Mesendoderm (in vitro differentiated cells): ENCODE measurements around the gene NUBP2.

Experiments used
- DNase-seq: peaks from one replicate; pipeline ENCODE4 v3.0.0; 2013
- H2AK5ac ChIP-seq: 2 replicates; pipeline ENCODE4 v1.6.1; 2013; ENCODE audit warnings: low read length, inconsistent platforms
- H2BK120ac ChIP-seq: 2 replicates; pipeline ENCODE4 v1.6.1; 2013; ENCODE audit warnings: low read depth, mild to moderate bottlenecking, low read length, moderate library complexity, mixed read lengths
- H2BK15ac ChIP-seq: replicated peaks from 2 replicates; pipeline ENCODE4 v1.6.1; 2013; ENCODE audit warnings: low read depth, mild to moderate bottlenecking, moderate library complexity
- H2BK5ac ChIP-seq: 2 replicates; pipeline ENCODE4 v1.6.1; 2013; ENCODE audit warnings: low read length, inconsistent platforms
- H3K18ac ChIP-seq: 2 replicates; pipeline ENCODE4 v1.6.1; 2013; ENCODE audit warnings: mild to moderate bottlenecking, low read length, mixed read lengths
- H3K23ac ChIP-seq: one replicate; pipeline ENCODE4 v1.6.1; 2013; ENCODE audit warnings: low read length
- H3K27ac ChIP-seq: 2 replicates; pipeline ENCODE4 v1.5.1; 2013; ENCODE audit warnings: low read depth, mild to moderate bottlenecking, inconsistent platforms, low read length, moderate library complexity
- H3K27me3 ChIP-seq: 2 replicates; pipeline ENCODE4 v1.6.1; 2013; ENCODE audit warnings: low read length, control low read depth, mild to moderate bottlenecking, inconsistent platforms; ENCODE audit not compliant: insufficient read depth, poor library complexity
- H3K36me3 ChIP-seq: 2 replicates; pipeline ENCODE4 v1.6.1; 2013; ENCODE audit warnings: low read length, inconsistent platforms; ENCODE audit not compliant: control insufficient read depth, insufficient read depth
- H3K4ac ChIP-seq: one replicate; pipeline ENCODE4 v1.6.1; 2013; ENCODE audit warnings: low read depth, mild to moderate bottlenecking, low read length, moderate library complexity
- H3K4me1 ChIP-seq: 2 replicates; pipeline ENCODE4 v1.6.1; 2013; ENCODE audit warnings: low read depth, low read length, inconsistent platforms; ENCODE audit not compliant: control insufficient read depth
- H3K4me2 ChIP-seq: 2 replicates; pipeline ENCODE4 v1.6.1; 2013; ENCODE audit warnings: low read length
- H3K4me3 ChIP-seq: 2 replicates; pipeline ENCODE4 v1.5.1; 2013; ENCODE audit warnings: mild to moderate bottlenecking, low read length
- H3K56ac ChIP-seq: one replicate; pipeline ENCODE4 v1.6.1; 2013; ENCODE audit warnings: low read length
- H3K79me1 ChIP-seq: 2 replicates; pipeline ENCODE4 v1.6.1; 2013; ENCODE audit warnings: low read length, inconsistent platforms
- H3K79me2 ChIP-seq: 2 replicates; pipeline ENCODE4 v1.6.1; 2013; ENCODE audit warnings: mild to moderate bottlenecking, low read length; ENCODE audit not compliant: control insufficient read depth, insufficient read depth
- H3K9ac ChIP-seq: 2 replicates; pipeline ENCODE4 v1.6.1; 2013; ENCODE audit warnings: low read length, inconsistent platforms
- H4K5ac ChIP-seq: one replicate; pipeline ENCODE4 v1.6.1; 2013; ENCODE audit warnings: low read length
- H4K8ac ChIP-seq: one replicate; pipeline ENCODE4 v1.6.1; 2013; ENCODE audit warnings: low read depth, mild to moderate bottlenecking, control low read depth, low read length, moderate library complexity
- WGBS: extraction: QIAGEN DNeasy Blood & Tissue Kit; methylation state at CpG from one replicate; pipeline ENCODE4 v1.1.7; 2013; ENCODE audit warnings: low lambda C conversion rate, missing lambda C conversion rate; ENCODE audit not compliant: insufficient coverage; ENCODE audit errors: extremely low coverage; 5-methylcytosine and 5-hydroxymethylcytosine counted together

NUBP2 gene

DNA sequence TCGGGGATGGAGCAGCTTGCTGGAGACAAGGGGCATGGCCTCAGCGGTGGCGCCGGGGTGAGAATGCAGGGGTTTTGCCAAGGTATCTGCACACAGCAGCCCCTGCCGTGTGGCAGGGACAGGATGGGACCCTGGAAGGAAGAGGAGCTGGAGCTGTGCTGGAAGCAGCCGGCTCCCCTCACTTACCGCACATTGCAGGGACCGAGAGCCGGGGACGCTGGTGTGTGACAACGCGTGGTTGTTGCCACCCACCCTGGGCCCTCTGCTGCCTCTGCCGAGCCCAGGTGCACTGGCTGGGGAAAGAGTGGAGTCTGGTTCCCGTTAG lies 3.0 kb downstream of the NUBP2 start:
- no peak overlapping the region for H3K9ac ChIP-seq
- no peak overlapping the region for H3K18ac ChIP-seq
- no peak overlapping the region for H3K4me2 ChIP-seq
- H3K27me3 ChIP-seq, result no peaks in the 10 kb centered on the region
- no peak overlapping the region for H2AK5ac ChIP-seq
- H3K4me3 ChIP-seq, result no peak overlapping the region
- no peak overlapping the region for H4K8ac ChIP-seq
- H3K4ac ChIP-seq, result no peak overlapping the region
- no peak overlapping the region for H4K5ac ChIP-seq
- no peak overlapping the region for H3K23ac ChIP-seq
- no peak overlapping the region for H3K56ac ChIP-seq
- no CpG with 5 or more reads among the region's 14 CpGs for WGBS
- peaks cover 13% of the 10 kb centered on the region for H3K79me1 ChIP-seq
- peaks cover 2% of the 10 kb centered on the region for H3K36me3 ChIP-seq
- no peaks in the 10 kb centered on the region for H3K4me1 ChIP-seq
- no peak overlapping the region for H2BK5ac ChIP-seq
- H3K79me2 ChIP-seq, result peaks cover 22% of the 10 kb centered on the region
- H3K27ac ChIP-seq, result no peak overlapping the region
- DNase-seq, result no peak
- H2BK120ac ChIP-seq, result no peak overlapping the region
- no peak overlapping the region for H2BK15ac ChIP-seq

DNA sequence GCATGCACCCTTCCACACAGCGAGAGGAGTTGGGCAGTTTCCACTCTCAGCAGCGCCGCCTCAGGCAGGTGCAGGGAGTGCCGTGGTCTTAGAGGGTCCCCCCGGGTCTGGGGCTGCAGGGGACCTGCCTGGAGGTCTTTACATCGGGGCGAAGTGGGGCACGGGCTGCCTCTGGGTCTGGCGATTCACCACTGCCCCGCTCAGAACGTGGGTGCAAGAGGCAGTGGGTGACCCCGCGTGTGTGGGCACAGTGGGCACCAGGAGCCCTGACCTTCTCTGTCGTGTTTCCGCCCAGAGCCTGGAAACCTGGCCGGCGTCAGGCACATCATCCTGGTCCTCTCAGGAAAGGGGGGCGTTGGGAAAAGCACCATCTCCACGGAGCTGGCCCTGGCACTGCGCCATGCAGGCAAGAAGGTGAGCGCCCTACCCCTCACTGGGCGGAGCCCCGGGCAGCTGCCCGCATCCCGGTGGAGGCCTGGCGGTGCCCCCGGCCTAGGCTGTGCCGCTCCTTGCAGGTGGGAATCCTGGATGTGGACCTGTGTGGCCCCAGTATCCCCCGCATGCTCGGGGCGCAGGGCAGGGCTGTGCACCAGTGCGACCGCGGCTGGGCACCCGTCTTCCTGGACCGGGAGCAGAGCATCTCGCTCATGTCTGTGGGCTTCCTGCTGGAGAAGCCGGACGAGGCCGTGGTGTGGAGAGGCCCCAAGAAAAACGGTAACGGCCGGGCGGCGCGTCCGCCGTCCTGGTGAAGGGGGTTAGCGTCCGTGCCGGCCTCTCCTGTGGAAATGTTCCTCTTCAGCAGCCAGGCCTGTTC lies 3.7 kb downstream of the NUBP2 start:
- Histone ChIP-seq H3K4me2 (no peak overlapping the region), H2AK5ac (no peak overlapping the region), H3K23ac (no peak overlapping the region), H3K36me3 (peaks cover 2% of the 10 kb centered on the region), H3K79me1 (peaks cover 13% of the 10 kb centered on the region), H3K56ac (no peak overlapping the region), H3K79me2 (peaks cover 22% of the 10 kb centered on the region), H3K27me3 (no peaks in the 10 kb centered on the region), H4K5ac (no peak overlapping the region), H3K4me1 (no peaks in the 10 kb centered on the region), H3K4me3 (no peak overlapping the region), H3K27ac (no peak overlapping the region), H3K4ac (no peak overlapping the region), H4K8ac (no peak overlapping the region), H3K18ac (no peak overlapping the region), H2BK120ac (no peak overlapping the region), H3K9ac (no peak overlapping the region), H2BK5ac (no peak overlapping the region), H2BK15ac (no peak overlapping the region)
- DNase-seq, result no peak
- WGBS, result no CpG with 5 or more reads among the region's 51 CpGs

DNA sequence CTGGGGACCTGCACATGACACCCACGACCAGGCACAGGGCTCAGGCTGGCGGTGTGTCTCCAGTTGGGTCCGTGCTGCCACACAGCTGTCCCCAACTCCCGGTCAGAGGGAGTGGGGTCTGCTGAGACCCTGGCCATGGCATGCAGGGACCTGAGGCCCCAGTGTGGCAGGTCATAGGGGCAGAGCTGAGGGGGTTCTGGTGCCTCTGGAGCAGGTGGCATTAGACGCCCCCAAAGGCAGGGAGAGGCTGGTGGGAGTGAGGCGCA lies 4.2 kb downstream of the NUBP2 start:
- Histone ChIP-seq H3K27me3 (no peaks in the 10 kb centered on the region), H2BK15ac (no peak overlapping the region), H3K4me2 (no peak overlapping the region), H3K79me2 (peaks cover 22% of the 10 kb centered on the region), H2BK5ac (no peak overlapping the region), H3K23ac (no peak overlapping the region), H3K4me1 (no peaks in the 10 kb centered on the region), H3K9ac (no peak overlapping the region), H2AK5ac (no peak overlapping the region), H3K18ac (no peak overlapping the region), H2BK120ac (no peak overlapping the region), H3K4ac (no peak overlapping the region), H3K27ac (no peak overlapping the region), H3K4me3 (no peak overlapping the region), H4K5ac (no peak overlapping the region), H3K56ac (no peak overlapping the region), H3K36me3 (peaks cover 2% of the 10 kb centered on the region), H4K8ac (no peak overlapping the region), H3K79me1 (peaks cover 13% of the 10 kb centered on the region)
- WGBS, result no CpG with 5 or more reads among the region's 6 CpGs
- no peak for DNase-seq

DNA sequence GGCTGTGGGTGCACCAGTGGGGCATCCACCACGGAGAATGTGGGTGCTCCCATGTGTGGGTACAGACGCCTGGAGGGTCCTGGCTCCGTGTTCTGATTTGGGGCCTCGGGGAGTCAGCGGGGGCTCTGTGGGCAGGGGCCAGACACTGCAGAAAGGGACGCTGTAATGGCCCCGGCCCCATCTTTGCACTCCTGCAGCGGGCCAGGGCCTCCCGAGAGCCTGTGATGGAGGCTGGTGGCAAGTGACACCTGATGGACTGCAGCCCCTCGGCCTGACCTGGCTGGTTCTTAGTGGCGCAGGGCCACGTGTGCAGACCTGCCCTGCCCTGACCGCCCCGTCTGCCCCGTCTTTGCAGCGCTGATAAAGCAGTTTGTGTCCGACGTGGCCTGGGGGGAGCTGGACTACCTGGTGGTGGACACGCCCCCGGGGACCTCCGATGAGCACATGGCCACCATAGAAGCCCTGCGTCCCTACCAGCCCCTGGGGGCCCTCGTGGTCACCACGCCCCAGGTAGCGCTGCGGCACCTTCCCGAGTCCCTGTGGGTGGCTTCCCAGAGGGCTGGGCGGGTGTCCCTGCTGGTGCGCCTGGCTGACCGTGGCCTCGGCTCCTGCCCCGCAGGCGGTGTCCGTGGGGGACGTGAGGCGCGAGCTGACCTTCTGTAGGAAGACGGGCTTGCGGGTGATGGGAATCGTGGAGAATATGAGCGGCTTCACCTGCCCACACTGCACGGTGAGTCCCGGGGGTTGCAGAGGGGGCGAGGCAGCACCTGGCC lies 4.7 kb downstream of the NUBP2 start:
- no peak for DNase-seq
- Histone ChIP-seq H3K4me1 (no peaks in the 10 kb centered on the region), H4K8ac (no peak overlapping the region), H3K79me2 (peaks cover 22% of the 10 kb centered on the region), H3K4ac (no peak overlapping the region), H2BK120ac (no peak overlapping the region), H3K27ac (no peak overlapping the region), H3K18ac (no peak overlapping the region), H3K23ac (no peak overlapping the region), H3K56ac (no peak overlapping the region), H3K4me2 (no peak overlapping the region), H3K27me3 (no peaks in the 10 kb centered on the region), H2BK5ac (no peak overlapping the region), H3K79me1 (peaks cover 13% of the 10 kb centered on the region), H2BK15ac (no peak overlapping the region), H3K4me3 (no peak overlapping the region), H3K36me3 (peaks cover 2% of the 10 kb centered on the region), H2AK5ac (no peak overlapping the region), H4K5ac (no peak overlapping the region), H3K9ac (no peak overlapping the region)
- WGBS, result no CpG with 5 or more reads among the region's 44 CpGs

DNA sequence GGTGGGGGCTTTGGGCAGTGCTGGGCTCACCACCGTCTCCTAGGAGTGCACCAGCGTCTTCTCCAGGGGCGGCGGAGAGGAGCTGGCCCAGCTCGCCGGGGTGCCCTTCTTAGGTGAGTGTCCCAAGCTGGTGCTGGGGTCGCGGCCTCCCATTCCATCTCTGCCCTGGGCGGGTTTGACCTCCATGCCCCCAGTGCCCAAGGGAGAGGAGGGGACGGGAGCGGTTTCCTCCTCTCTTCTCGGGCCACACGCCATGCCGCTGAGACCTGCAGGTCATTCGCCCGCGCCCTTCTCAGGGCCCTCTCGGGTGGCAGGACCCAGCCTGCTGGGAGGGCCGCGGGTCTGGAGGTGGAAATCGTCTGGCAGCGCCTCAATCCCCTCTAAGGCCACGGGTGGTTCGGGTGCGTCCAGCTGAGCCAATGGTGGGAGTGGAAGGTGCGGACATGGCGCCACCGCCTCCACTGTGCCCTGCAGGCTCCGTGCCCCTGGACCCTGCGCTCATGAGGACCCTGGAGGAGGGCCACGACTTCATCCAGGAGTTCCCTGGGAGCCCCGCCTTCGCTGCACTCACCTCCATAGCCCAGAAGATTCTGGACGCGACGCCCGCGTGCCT lies 5.4 kb downstream of the NUBP2 start:
- Histone ChIP-seq H3K18ac (no peak overlapping the region), H4K8ac (no peak overlapping the region), H3K9ac (no peak overlapping the region), H3K79me1 (peaks cover 13% of the 10 kb centered on the region), H2BK5ac (no peak overlapping the region), H3K36me3 (peaks cover 2% of the 10 kb centered on the region), H4K5ac (no peak overlapping the region), H3K79me2 (peaks cover 22% of the 10 kb centered on the region), H3K4me3 (no peak overlapping the region), H3K56ac (no peak overlapping the region), H2BK15ac (no peak overlapping the region), H2AK5ac (no peak overlapping the region), H2BK120ac (no peak overlapping the region), H3K23ac (no peak overlapping the region), H3K4me1 (no peaks in the 10 kb centered on the region), H3K27me3 (no peaks in the 10 kb centered on the region), H3K27ac (no peak overlapping the region), H3K4me2 (no peak overlapping the region), H3K4ac (no peak overlapping the region)
- DNase-seq, result no peak
- WGBS, result no CpG with 5 or more reads among the region's 38 CpGs
